Activated naive CD4-positive, alpha-beta T cell treated with Interleukin-2 at 50 U/mL for 16 hours (primary cell): Measurements from ENCODE around the gene CHRM2.

Experiments used
- DNase-seq: peaks from one replicate; pipeline ENCODE4 v3.0.0-alpha.2; 2020

The CHRM2 gene

DNA sequence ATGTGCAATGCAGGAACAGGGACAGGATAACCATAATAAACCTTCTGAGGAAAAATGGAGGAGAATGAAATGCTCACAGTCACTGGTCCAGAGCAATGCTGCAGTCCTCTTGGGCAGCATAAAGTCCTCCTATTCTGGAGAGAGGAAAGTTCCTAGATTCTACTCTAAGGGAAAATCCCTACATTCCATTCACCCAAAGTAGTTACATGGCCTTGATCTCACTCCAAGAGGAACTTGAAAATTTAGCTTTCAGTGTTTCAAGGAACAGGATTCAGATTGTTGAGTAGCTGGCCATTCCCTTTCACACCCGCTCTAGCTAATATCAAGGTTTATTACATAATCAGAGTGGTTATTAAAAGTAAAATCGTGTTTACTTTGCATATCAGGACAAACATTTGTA lies 168.3 kb downstream of the CHRM2 start:
- DNase-seq = no peak

GRCh38 chr7:137038706-137039105 lies 170.3 kb downstream of the CHRM2 start:
- no peak for DNase-seq

DNA sequence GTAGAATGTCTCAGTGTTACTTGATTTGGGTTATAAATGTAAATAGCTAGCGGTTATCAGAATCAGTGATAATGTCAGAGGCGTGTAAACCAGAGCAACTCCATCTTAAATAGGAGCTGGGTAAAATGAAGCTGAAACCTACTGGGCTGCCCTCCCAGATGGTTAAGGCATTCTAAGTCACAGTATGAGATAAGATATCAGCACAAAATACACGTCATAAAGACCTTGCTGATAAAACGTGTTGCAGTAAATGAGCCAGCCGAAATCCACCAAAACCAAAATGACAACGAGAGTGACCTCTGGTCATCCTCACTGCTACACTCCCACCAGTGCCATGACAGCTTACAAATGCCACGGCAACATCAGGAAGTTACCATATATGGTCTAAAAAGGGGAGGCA lies 172.3 kb downstream of the CHRM2 start:
- no peak for DNase-seq

- DNase-seq = no peak
Observed at GRCh38 chr7:137045573-137045972, 177.1 kb downstream of the CHRM2 start.

DNA sequence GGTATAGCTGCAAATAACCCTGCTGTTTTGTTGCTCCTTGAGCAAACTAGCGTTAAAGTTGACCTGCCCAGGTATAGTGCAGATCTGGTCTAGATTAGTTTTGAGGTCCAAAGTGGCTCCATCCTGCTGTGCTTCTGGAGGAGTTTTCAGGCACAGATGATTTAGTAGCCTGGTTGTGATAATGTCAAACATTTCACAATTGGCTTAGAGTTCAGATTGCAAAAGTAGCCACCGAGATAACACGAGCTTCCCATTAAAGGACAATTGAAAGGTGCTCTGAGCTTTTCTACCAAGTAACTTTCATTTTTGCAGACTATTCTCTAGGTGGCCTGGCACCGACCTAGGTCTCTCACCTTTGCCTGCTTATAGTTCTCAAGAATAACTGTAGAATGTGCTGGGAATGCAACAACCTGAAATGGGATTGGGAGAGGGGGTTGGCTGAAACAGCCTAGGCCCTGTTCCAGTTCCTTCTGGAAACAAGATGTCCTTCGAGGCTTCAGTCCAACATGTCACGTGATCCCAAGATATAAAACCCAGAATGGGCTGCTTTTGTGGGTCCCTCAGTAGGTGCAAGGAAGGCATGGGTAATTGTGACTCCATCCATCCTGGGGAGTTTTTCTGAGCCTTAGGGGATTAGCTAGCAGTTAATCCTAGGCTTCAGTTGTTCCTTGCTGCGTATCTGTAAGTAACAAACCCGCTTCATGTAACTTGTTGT lies 201.0 kb downstream of the CHRM2 start:
- DNase-seq = no peak
